Neural cell (in vitro differentiated cells): ENCODE data around the gene CT47C1.

ENCODE experiments used
- EP300 ChIP-seq: fragments of 450-650 bp; conservative IDR thresholded peaks from 2 replicates; pipeline ENCODE4 v1.6.1; 2014; ENCODE audit warnings: antibody characterized with exemption, mild to moderate bottlenecking, moderate library complexity; ENCODE audit not compliant: poor library complexity, severe bottlenecking
- EZH2 ChIP-seq: fragments of 200-600, 300-800 bp; shearing (Covaris generic), sonication (generic); IDR thresholded peaks from 2 replicates; pipeline ENCODE4 v1.6.1; 2014; ENCODE audit warnings: antibody characterized with exemption, low read length, borderline replicate concordance, mild to moderate bottlenecking; ENCODE audit not compliant: insufficient read depth, poor library complexity, severe bottlenecking
- RAD21 ChIP-seq: fragments of 450-650 bp; conservative IDR thresholded peaks from 2 replicates; pipeline ENCODE4 v1.6.1; 2014; ENCODE audit warnings: antibody characterized with exemption, mild to moderate bottlenecking, moderate library complexity
- SMC3 ChIP-seq: fragments of 450-650 bp; conservative IDR thresholded peaks from 2 replicates; pipeline ENCODE4 v1.6.1; 2014; ENCODE audit warnings: antibody characterized with exemption, mild to moderate bottlenecking, moderate library complexity; ENCODE audit not compliant: poor library complexity
- TF ChIP-seq, protein P1 (sequence below): fragments of 450-650 bp; IDR thresholded peaks from 2 replicates; pipeline ENCODE4 v1.5.1; 2014; ENCODE audit warnings: antibody characterized with exemption, mild to moderate bottlenecking, moderate library complexity; ENCODE audit not compliant: poor library complexity, severe bottlenecking
- TF ChIP-seq, protein P2 (sequence below): IDR thresholded peaks from 2 replicates; pipeline ENCODE4 v1.6.1; 2012; ENCODE audit warnings: borderline replicate concordance

- TF ChIP-seq, protein P1, sequence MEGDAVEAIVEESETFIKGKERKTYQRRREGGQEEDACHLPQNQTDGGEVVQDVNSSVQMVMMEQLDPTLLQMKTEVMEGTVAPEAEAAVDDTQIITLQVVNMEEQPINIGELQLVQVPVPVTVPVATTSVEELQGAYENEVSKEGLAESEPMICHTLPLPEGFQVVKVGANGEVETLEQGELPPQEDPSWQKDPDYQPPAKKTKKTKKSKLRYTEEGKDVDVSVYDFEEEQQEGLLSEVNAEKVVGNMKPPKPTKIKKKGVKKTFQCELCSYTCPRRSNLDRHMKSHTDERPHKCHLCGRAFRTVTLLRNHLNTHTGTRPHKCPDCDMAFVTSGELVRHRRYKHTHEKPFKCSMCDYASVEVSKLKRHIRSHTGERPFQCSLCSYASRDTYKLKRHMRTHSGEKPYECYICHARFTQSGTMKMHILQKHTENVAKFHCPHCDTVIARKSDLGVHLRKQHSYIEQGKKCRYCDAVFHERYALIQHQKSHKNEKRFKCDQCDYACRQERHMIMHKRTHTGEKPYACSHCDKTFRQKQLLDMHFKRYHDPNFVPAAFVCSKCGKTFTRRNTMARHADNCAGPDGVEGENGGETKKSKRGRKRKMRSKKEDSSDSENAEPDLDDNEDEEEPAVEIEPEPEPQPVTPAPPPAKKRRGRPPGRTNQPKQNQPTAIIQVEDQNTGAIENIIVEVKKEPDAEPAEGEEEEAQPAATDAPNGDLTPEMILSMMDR, result no peak
- TF ChIP-seq EZH2 (no peak), RAD21 (no peak), EP300 (no peak), SMC3 (no peak)
- TF ChIP-seq, protein P2, sequence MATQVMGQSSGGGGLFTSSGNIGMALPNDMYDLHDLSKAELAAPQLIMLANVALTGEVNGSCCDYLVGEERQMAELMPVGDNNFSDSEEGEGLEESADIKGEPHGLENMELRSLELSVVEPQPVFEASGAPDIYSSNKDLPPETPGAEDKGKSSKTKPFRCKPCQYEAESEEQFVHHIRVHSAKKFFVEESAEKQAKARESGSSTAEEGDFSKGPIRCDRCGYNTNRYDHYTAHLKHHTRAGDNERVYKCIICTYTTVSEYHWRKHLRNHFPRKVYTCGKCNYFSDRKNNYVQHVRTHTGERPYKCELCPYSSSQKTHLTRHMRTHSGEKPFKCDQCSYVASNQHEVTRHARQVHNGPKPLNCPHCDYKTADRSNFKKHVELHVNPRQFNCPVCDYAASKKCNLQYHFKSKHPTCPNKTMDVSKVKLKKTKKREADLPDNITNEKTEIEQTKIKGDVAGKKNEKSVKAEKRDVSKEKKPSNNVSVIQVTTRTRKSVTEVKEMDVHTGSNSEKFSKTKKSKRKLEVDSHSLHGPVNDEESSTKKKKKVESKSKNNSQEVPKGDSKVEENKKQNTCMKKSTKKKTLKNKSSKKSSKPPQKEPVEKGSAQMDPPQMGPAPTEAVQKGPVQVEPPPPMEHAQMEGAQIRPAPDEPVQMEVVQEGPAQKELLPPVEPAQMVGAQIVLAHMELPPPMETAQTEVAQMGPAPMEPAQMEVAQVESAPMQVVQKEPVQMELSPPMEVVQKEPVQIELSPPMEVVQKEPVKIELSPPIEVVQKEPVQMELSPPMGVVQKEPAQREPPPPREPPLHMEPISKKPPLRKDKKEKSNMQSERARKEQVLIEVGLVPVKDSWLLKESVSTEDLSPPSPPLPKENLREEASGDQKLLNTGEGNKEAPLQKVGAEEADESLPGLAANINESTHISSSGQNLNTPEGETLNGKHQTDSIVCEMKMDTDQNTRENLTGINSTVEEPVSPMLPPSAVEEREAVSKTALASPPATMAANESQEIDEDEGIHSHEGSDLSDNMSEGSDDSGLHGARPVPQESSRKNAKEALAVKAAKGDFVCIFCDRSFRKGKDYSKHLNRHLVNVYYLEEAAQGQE, result no peak
Observed at GRCh38 chrX:119040432-119040831, 32.4 kb upstream of the CT47C1 start.
